Esophagus squamous epithelium (tissue), 4 donors: ENCODE data around the gene ALKBH3.

Source experiments
- CTCF ChIP-seq, 6 experiments: fragments of 450-650 bp in 4 of 6; fragments of 200-600 bp in 2 of 6; sonication (generic) in 2 of 6; IDR thresholded peaks; one replicate each; pipeline ENCODE4 v1.5.1; 2016 to 2019; ENCODE audit warnings: antibody characterized with exemption in 6 of 6, mild to moderate bottlenecking in 4 of 6, moderate library complexity in 4 of 6
- POLR2A ChIP-seq, 4 donors: fragments of 450-650 bp; IDR thresholded peaks; one replicate each; pipeline ENCODE4 v1.6.1; 2017; ENCODE audit warnings: antibody characterized with exemption in 4 of 4, mild to moderate bottlenecking in 4 of 4, moderate library complexity in 3 of 4

DNA sequence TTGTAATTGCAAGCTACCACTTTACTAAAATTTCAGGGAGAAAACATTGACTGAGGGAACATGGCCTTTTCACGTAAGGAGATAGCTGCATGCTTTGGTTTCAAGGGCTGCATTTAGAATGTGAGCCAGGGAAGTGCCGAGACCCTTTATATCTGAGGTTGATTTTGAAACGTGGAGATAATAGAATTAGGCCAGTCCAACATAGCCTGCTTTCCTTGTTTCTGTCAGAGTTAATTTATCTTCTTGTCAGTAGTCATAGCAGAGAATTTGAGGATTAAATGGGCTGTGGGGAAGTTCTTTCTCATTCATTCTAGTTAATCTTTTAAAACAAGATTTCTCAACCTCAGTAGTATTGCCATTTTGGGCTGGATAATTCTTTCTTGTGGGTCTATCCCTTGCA lies 12.2 kb downstream of the ALKBH3 start:
- TF ChIP-seq POLR2A (IDR thresholded peaks at IDR 0.05): no peak
- no peak for TF ChIP-seq CTCF (IDR thresholded peaks at IDR 0.05)
